Measurements from ENCODE around the gene CENPU. TPM values are rescaled to one million over a fixed set of nuclear protein-coding genes. Genes with fewer than 3 reads are reported as not detected.

CENPU gene
- total RNA-seq, 2 donors from 2014 or later, result 0.85 to 1.1 TPM

- no peak for TF ChIP-seq CTCF (IDR thresholded peaks at IDR 0.05)
- DNase-seq (ENCODE audit: low spot score), result no peak
- H3K4me3 ChIP-seq, result no peak overlapping the region
- H3K9me3 ChIP-seq, result no peaks in the 10 kb centered on the region
- no peaks in the 10 kb centered on the region for H3K36me3 ChIP-seq
- H3K4me1 ChIP-seq, result peaks cover 0 to 9% of the 10 kb centered on the region in 2 donors
- no peak overlapping the region for H3K27ac ChIP-seq
- no peaks in the 10 kb centered on the region for H3K27me3 ChIP-seq
Observed at GRCh38 chr4:184680698-184681097, 53.2 kb downstream of the CENPU start.

GRCh38 chr4:184675821-184676492 lies 57.9 kb downstream of the CENPU start:
- no peaks in the 10 kb centered on the region for H3K27me3 ChIP-seq
- H3K4me1 ChIP-seq, result no peaks in the 10 kb centered on the region
- no peaks in the 10 kb centered on the region for H3K9me3 ChIP-seq
- no peak overlapping the region for H3K27ac ChIP-seq
- peaks cover 23% of the 10 kb centered on the region for H3K36me3 ChIP-seq
- no peak overlapping the region for H3K4me3 ChIP-seq
- DNase-seq (ENCODE audit: low spot score), result no peak
- no peak for TF ChIP-seq CTCF (IDR thresholded peaks at IDR 0.05)

GRCh38 chr4:184675018-184675417 lies 58.9 kb downstream of the CENPU start:
- H3K4me1 ChIP-seq, result no peaks in the 10 kb centered on the region
- no peaks in the 10 kb centered on the region for H3K27me3 ChIP-seq
- no peak for DNase-seq (ENCODE audit: low spot score)
- no peak overlapping the region for H3K27ac ChIP-seq
- no peak overlapping the region for H3K4me3 ChIP-seq
- no peak for TF ChIP-seq CTCF (IDR thresholded peaks at IDR 0.05)
- H3K36me3 ChIP-seq, result peaks cover 23% of the 10 kb centered on the region
- H3K9me3 ChIP-seq, result no peaks in the 10 kb centered on the region

- H3K27ac ChIP-seq, result no peak overlapping the region
- H3K4me1 ChIP-seq, result peaks cover 0 to 8% of the 10 kb centered on the region in 2 donors
- no peaks in the 10 kb centered on the region for H3K9me3 ChIP-seq
- H3K4me3 ChIP-seq, result no peak overlapping the region
- H3K27me3 ChIP-seq, result no peaks in the 10 kb centered on the region
- no peak for TF ChIP-seq CTCF (IDR thresholded peaks at IDR 0.05)
- peaks cover 23% of the 10 kb centered on the region for H3K36me3 ChIP-seq
- DNase-seq (ENCODE audit: low spot score), result no peak
Observed at GRCh38 chr4:184674011-184674410, 59.9 kb downstream of the CENPU start.

DNA sequence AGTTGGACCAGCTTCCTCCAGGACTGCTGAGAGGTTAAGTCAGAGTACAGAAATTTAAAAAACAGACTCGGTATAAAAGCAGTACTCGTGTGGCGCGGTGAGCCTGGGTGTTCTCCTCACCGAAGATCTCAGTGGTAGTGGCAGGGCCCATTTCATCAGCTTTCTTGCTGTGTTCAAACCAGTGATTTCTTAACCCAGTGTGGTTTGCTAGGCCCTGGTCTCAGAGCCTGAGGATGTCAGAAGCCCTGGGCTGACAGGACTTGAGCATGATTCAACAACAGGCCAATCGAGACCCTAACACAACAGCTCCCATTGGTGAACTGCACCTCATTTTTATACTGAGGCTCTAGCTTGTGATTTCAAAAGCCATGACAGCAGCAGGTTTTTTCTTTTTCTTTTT lies 61.2 kb downstream of the CENPU start:
- no peak overlapping the region for H3K27ac ChIP-seq
- no peak overlapping the region for H3K4me3 ChIP-seq
- no peak for TF ChIP-seq CTCF (IDR thresholded peaks at IDR 0.05)
- no peaks in the 10 kb centered on the region for H3K9me3 ChIP-seq
- no peak for DNase-seq (ENCODE audit: low spot score)
- no peaks in the 10 kb centered on the region for H3K27me3 ChIP-seq
- H3K36me3 ChIP-seq, result peaks cover 31% of the 10 kb centered on the region
- peaks cover 0 to 10% of the 10 kb centered on the region in 2 donors for H3K4me1 ChIP-seq

- peaks cover 0 to 10% of the 10 kb centered on the region in 2 donors for H3K4me1 ChIP-seq
- no peak overlapping the region for H3K27ac ChIP-seq
- no peak for TF ChIP-seq CTCF (IDR thresholded peaks at IDR 0.05)
- DNase-seq (ENCODE audit: low spot score), result no peak
- H3K27me3 ChIP-seq, result no peaks in the 10 kb centered on the region
- H3K9me3 ChIP-seq, result no peaks in the 10 kb centered on the region
- H3K4me3 ChIP-seq, result no peak overlapping the region
- peaks cover 31% of the 10 kb centered on the region for H3K36me3 ChIP-seq
Observed at GRCh38 chr4:184671101-184671500, 62.8 kb downstream of the CENPU start.

Data from right atrium auricular region (tissue), 2 donors.